ENCODE data around the gene CACNB3. TPM values are rescaled to one million over a fixed set of nuclear protein-coding genes. Genes with fewer than 3 reads are reported as not detected.
A peak's percentile ranks its signal among the peaks of the same experiment; 100 is the strongest.

Gene CACNB3
- total and polyA plus RNA-seq, 9 of the 15 experiments (the other 6 are each of a cell fraction or from before 2014, with no cell fraction given), result 0.24 to 2.0 (median 1.5) TPM

GRCh38 chr12:48858043-48858442 lies 39.7 kb downstream of the CACNB3 start:
- ChIA-PET CTCF (ENCODE audit: low intra/inter-chr PET ratio) (interaction anchor here (0.7 kb wide), 1 partner anchor 33 kb away, joined by 3 read pairs; no protein-coding TSS in a partner anchor), POLR2A (interaction anchor here (0.6 kb wide), 1 partner anchor 678 kb away, joined by 3 read pairs; no protein-coding TSS in a partner anchor)
- Histone ChIP-seq H3K9ac (ENCODE audit: insufficient read depth in 1 of 2, low read depth in 2 of 2, low read length in 2 of 2) (no peak overlapping the region), H2AFZ (ENCODE audit: low read depth, low read length) (no peak overlapping the region), H3K79me2 (ENCODE audit: control insufficient read depth, insufficient read depth, low read length) (no peaks in the 10 kb centered on the region), H3K9me3 (replicated peaks; ENCODE audit: control insufficient read depth, insufficient read depth, low read depth, low read length) (no peaks in the 10 kb centered on the region), H3K9me1 (ENCODE audit: control insufficient read depth, insufficient read depth, low read length) (no peaks in the 10 kb centered on the region), H3K4me2 (ENCODE audit: insufficient read depth, low read length) (no peak overlapping the region; the same call in 1 of the 2 replicates), H3K4me1 (replicated peaks in 1 of 2; ENCODE audit: control insufficient read depth in 2 of 2, insufficient read depth in 2 of 2, low read length in 2 of 2) (no peaks in the 10 kb centered on the region; a peak in 2 of 5 replicates), H3K27ac (ENCODE audit: extremely low read depth, low read depth, low read length) (no peak overlapping the region), H3K36me3 (ENCODE audit: control insufficient read depth, insufficient read depth, low read length) (no peaks in the 10 kb centered on the region), H3K27me3 (ENCODE audit: control insufficient read depth in 2 of 2, insufficient read depth in 2 of 2, low read length in 2 of 2) (peaks cover 9 to 22% of the 10 kb centered on the region in 2 experiments), H3K4me3 (no peak overlapping the region), H4K20me1 (replicated peaks; ENCODE audit: control insufficient read depth, insufficient read depth, low read length) (0 out of 2 replicates have a peak, but pooled peaks cover 4% of the 10 kb centered on the region)
- no peak for DNase-seq (ENCODE audit: extremely low read depth in 1 of 4, low spot score in 3 of 4)
- WGBS (ENCODE audit: insufficient coverage, low coverage, missing lambda C conversion rate), result 26% methylated on average over 7 of the region's 8 CpGs
- no peak for ATAC-seq
- in situ Hi-C loops (cut with MboI) (no loop called here), intact Hi-C loops (cut with micrococcal nuclease) (no loop called here)
- TF ChIP-seq CEBPB (tag; IDR thresholded peaks at IDR 0.05) (peak; percentile 74), CREB1 (IDR thresholded peaks at IDR 0.05) (no peak), CREB1 (CRISPR knock-in tag; IDR thresholded peaks at IDR 0.05) (no peak), CEBPG (CRISPR knock-in tag; IDR thresholded peaks at IDR 0.05) (0 out of 2 replicates have a peak, but pooled peaks have one; percentile 22), CEBPG (tag; conservative IDR thresholded peaks at IDR 0.05 in 1 of 2, IDR thresholded peaks at IDR 0.05 in 1 of 2) (no peak)
- BruUV-seq (replicated peaks), result no TSS peak
- no peak for FAIRE-seq

DNA sequence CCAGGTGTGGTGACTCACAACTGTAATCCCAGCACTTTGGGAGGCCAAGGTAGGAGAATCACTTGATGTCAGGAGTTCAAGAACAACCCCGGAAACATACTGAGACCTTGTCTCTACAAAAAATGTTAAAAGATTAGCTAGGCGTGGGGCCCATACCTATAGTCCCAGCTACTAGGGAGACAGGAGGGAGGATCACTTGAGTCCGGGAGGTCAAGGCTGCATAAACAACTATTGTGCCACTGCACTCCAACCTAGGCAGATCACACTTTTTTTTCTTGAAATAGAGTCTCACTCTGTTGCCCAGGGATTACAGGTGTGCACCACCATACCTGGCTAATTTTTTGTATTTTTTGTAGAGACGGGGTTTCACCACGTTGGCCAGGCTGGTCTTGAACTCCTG lies 41.3 kb downstream of the CACNB3 start:
- Histone ChIP-seq H4K20me1 (replicated peaks; ENCODE audit: control insufficient read depth, insufficient read depth, low read length) (0 out of 2 replicates have a peak, but pooled peaks cover 4% of the 10 kb centered on the region), H3K4me1 (replicated peaks in 1 of 2; ENCODE audit: control insufficient read depth in 2 of 2, insufficient read depth in 2 of 2, low read length in 2 of 2) (peaks cover 0 to 3% of the 10 kb centered on the region in 2 experiments; a peak in 2 of 5 replicates), H3K4me2 (ENCODE audit: insufficient read depth, low read length) (no peak overlapping the region), H3K27me3 (ENCODE audit: control insufficient read depth in 2 of 2, insufficient read depth in 2 of 2, low read length in 2 of 2) (peaks cover 24 to 32% of the 10 kb centered on the region in 2 experiments), H3K9ac (ENCODE audit: insufficient read depth in 1 of 2, low read depth in 2 of 2, low read length in 2 of 2) (no peak overlapping the region), H2AFZ (ENCODE audit: low read depth, low read length) (no peak overlapping the region), H3K36me3 (ENCODE audit: control insufficient read depth, insufficient read depth, low read length) (no peaks in the 10 kb centered on the region), H3K79me2 (ENCODE audit: control insufficient read depth, insufficient read depth, low read length) (no peaks in the 10 kb centered on the region), H3K9me1 (ENCODE audit: control insufficient read depth, insufficient read depth, low read length) (no peaks in the 10 kb centered on the region), H3K9me3 (replicated peaks; ENCODE audit: control insufficient read depth, insufficient read depth, low read depth, low read length) (no peaks in the 10 kb centered on the region), H3K4me3 (no peak overlapping the region), H3K27ac (ENCODE audit: extremely low read depth, low read depth, low read length) (no peak overlapping the region)
- no peak for FAIRE-seq
- intact Hi-C loops (cut with micrococcal nuclease) (no loop called here), in situ Hi-C loops (cut with MboI) (no loop called here)
- CTCF ChIA-PET (ENCODE audit: low intra/inter-chr PET ratio), result no interaction called here
- BruUV-seq (replicated peaks), result no TSS peak
- no peak for DNase-seq (ENCODE audit: extremely low read depth in 1 of 4, low spot score in 3 of 4)
- POLR2A ChIA-PET, result interaction anchor here (0.7 kb wide), 1 partner anchor 445 kb away, joined by 3 read pairs; no protein-coding TSS in a partner anchor
- ATAC-seq, result no peak
- 20% methylated on average over 5 of the region's 5 CpGs for WGBS (ENCODE audit: insufficient coverage, low coverage, missing lambda C conversion rate)
- TF ChIP-seq ELF1 (tag; IDR thresholded peaks at IDR 0.05) (no peak), XRCC5 (IDR thresholded peaks at IDR 0.05; ENCODE audit: low read depth, low read length) (no peak), ZKSCAN3 (CRISPR knock-in tag; IDR thresholded peaks at IDR 0.05) (no peak), CBX3 (IDR thresholded peaks at IDR 0.05; ENCODE audit: borderline replicate concordance in 1 of 2, low read length in 2 of 2) (no peak), GTF3C2 (IDR thresholded peaks at IDR 0.05; ENCODE audit: borderline replicate concordance, extremely low read depth, insufficient read length) (no peak), NUFIP1 (IDR thresholded peaks at IDR 0.05; ENCODE audit: partially characterized antibody) (no peak), ZEB2 (IDR thresholded peaks at IDR 0.05) (no peak), PTBP1 (IDR thresholded peaks at IDR 0.05; ENCODE audit: low read depth, low read length) (no peak)
- TF ChIP-seq, protein P1, sequence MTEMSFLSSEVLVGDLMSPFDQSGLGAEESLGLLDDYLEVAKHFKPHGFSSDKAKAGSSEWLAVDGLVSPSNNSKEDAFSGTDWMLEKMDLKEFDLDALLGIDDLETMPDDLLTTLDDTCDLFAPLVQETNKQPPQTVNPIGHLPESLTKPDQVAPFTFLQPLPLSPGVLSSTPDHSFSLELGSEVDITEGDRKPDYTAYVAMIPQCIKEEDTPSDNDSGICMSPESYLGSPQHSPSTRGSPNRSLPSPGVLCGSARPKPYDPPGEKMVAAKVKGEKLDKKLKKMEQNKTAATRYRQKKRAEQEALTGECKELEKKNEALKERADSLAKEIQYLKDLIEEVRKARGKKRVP (CRISPR knock-in tag; IDR thresholded peaks at IDR 0.05), result no peak
